CD14-positive monocyte (primary cell): ENCODE measurements around the gene RALGAPA2. TPM values are rescaled to one million over a fixed set of nuclear protein-coding genes. Genes with fewer than 3 reads are reported as not detected.

Source experiments
- DNase-seq, 3 donors: peaks; one replicate each; pipeline ENCODE4 v3.0.0-alpha.2; 2011 to 2022
- H2AFZ ChIP-seq: 2 replicates; pipeline ENCODE4 v1.6.0; 2012; ENCODE audit warnings: mild to moderate bottlenecking, low read depth, low read length, inconsistent platforms; ENCODE audit not compliant: insufficient read depth, poor library complexity, severe bottlenecking
- H3K27ac ChIP-seq, 2 donors: 1 replicate in 1 of 2; 2 replicates in 1 of 2; pipeline ENCODE4 v1.5.1; 2012 to 2013; ENCODE audit warnings: low read length in 2 of 2, control low read depth in 1 of 2, inconsistent platforms in 1 of 2, low read depth in 1 of 2, mild to moderate bottlenecking in 1 of 2
- H3K27me3 ChIP-seq, 2 donors: one replicate each; pipeline versions ENCODE4 v1.6.0 to v1.6.1; 2011 to 2013; ENCODE audit warnings: low read length in 2 of 2; ENCODE audit not compliant: control insufficient read depth in 2 of 2, insufficient read depth in 2 of 2
- H3K36me3 ChIP-seq, 2 donors: replicated peaks in 1 of 2; 1 replicate in 1 of 2; 2 replicates in 1 of 2; pipeline versions ENCODE4 v1.5.1 to v1.6.1; 2012 to 2013; ENCODE audit warnings: low read length in 2 of 2, control low read depth in 1 of 2, inconsistent platforms in 1 of 2, mild to moderate bottlenecking in 1 of 2; ENCODE audit not compliant: insufficient read depth in 2 of 2, control insufficient read depth in 1 of 2
- H3K4me1 ChIP-seq, 2 donors: 1 replicate in 1 of 2; 2 replicates in 1 of 2; pipeline versions ENCODE4 v1.5.1 to v1.6.1; 2012 to 2013; ENCODE audit warnings: low read length in 2 of 2, control low read depth in 1 of 2, inconsistent platforms in 1 of 2, mild to moderate bottlenecking in 1 of 2, moderate library complexity in 1 of 2; ENCODE audit not compliant: insufficient read depth in 2 of 2, control insufficient read depth in 1 of 2
- H3K4me2 ChIP-seq: replicated peaks from 2 replicates; pipeline ENCODE3; 2012; ENCODE audit warnings: low read length, moderate library complexity, mild to moderate bottlenecking; ENCODE audit not compliant: poor library complexity, severe bottlenecking; ENCODE audit errors: extremely low read depth
- H3K4me3 ChIP-seq, 3 experiments: fragments of 200-600 bp in 1 of 3; sonication (generic) in 1 of 3; replicated peaks in 1 of 3; 1 replicate in 2 of 3; 2 replicates in 1 of 3; pipeline ENCODE4 v1.5.1; 2011 to 2013; ENCODE audit warnings: low read length in 3 of 3, mild to moderate bottlenecking in 3 of 3, control low read depth in 2 of 3, low read depth in 2 of 3, inconsistent platforms in 1 of 3, moderate library complexity in 1 of 3
- H3K79me2 ChIP-seq: 2 replicates; pipeline ENCODE4 v1.6.0; 2012; ENCODE audit warnings: mild to moderate bottlenecking, control low read depth, inconsistent platforms, low read length, moderate library complexity; ENCODE audit not compliant: insufficient read depth
- H3K9ac ChIP-seq: 2 replicates; pipeline ENCODE4 v1.6.0; 2017; ENCODE audit warnings: low read length, mild to moderate bottlenecking; ENCODE audit not compliant: insufficient read depth, poor library complexity, severe bottlenecking
- H3K9me3 ChIP-seq, 2 donors: replicated peaks in 1 of 2; 1 replicate in 1 of 2; 2 replicates in 1 of 2; pipeline versions ENCODE4 v1.5.1 to v1.6.1; 2012 to 2013; ENCODE audit warnings: low read length in 2 of 2, control low read depth in 1 of 2; ENCODE audit not compliant: control insufficient read depth in 1 of 2, insufficient read depth in 1 of 2
- H4K20me1 ChIP-seq: 2 replicates; pipeline ENCODE4 v1.6.0; 2012; ENCODE audit warnings: mild to moderate bottlenecking, low read length, control low read depth, moderate library complexity; ENCODE audit not compliant: insufficient read depth
- H3K27ac Mint-ChIP-seq, 7 donors: one replicate each; pipeline ENCODE4 v1.8.0; 2020; ENCODE audit warnings: mild to moderate bottlenecking in 7 of 7, mixed read lengths in 7 of 7, moderate library complexity in 6 of 7, inconsistent platforms in 2 of 7
- H3K27me3 Mint-ChIP-seq, 3 donors: one replicate each; pipeline ENCODE4 v1.8.0; 2021 to 2022; ENCODE audit warnings: low read depth in 3 of 3, mild to moderate bottlenecking in 3 of 3, mixed read lengths in 3 of 3, moderate library complexity in 3 of 3, inconsistent platforms in 1 of 3
- H3K36me3 Mint-ChIP-seq, 2 donors: one replicate each; pipeline ENCODE4 v1.8.0; 2020; ENCODE audit warnings: mixed read lengths in 2 of 2, inconsistent platforms in 1 of 2, mild to moderate bottlenecking in 1 of 2
- H3K4me1 Mint-ChIP-seq: one replicate; pipeline ENCODE4 v1.8.0; 2020; ENCODE audit warnings: mild to moderate bottlenecking, mixed read lengths
- H3K4me3 Mint-ChIP-seq, 2 donors: one replicate each; pipeline ENCODE4 v1.8.0; 2020; ENCODE audit warnings: mild to moderate bottlenecking in 2 of 2, mixed read lengths in 2 of 2, moderate library complexity in 1 of 2
- H3K9me3 Mint-ChIP-seq, 7 donors: one replicate each; pipeline ENCODE4 v1.8.0; 2020 to 2022; ENCODE audit warnings: mixed read lengths in 7 of 7, mild to moderate bottlenecking in 6 of 7, moderate library complexity in 6 of 7, inconsistent platforms in 2 of 7
- WGBS: methylation state at CpG from one replicate; pipeline ENCODE4 v1.1.5; 2013; ENCODE audit warnings: missing lambda C conversion rate; ENCODE audit not compliant: insufficient coverage; 5-methylcytosine and 5-hydroxymethylcytosine counted together
- intact Hi-C, 2 donors: fragments of 100-400 bp; cut with micrococcal nuclease; formaldehyde crosslinking; loops; one replicate each; pipeline versions ENCODE4 v1.15.0 to v1.15.1; 2023
- polyA plus RNA-seq, 3 donors: library from polyadenylated mRNA; depleted of rRNA in 1 of 3; unstranded in 2 of 3; stranded (reverse) in 1 of 3; fragments of 300-500 nt in 2 of 3; fragments of >200 nt in 1 of 3; fragmentation: Illumina TruSeq in 2 of 3; gene quantifications; 1 replicate in 2 of 3; 2 replicates in 1 of 3; pipeline ENCODE4 v1.2.3, GENCODE V29; 2012 to 2021
- TF ChIP-seq, protein P1 (sequence below): fragments of 200-600 bp; IDR thresholded peaks from one replicate; pipeline ENCODE4 v1.8.0; 2022; ENCODE audit warnings: antibody characterized with exemption, mild to moderate bottlenecking

RALGAPA2 gene
- polyA plus RNA-seq, 3 donors, result 6.2 to 13.0 (median 8.9) TPM

DNA sequence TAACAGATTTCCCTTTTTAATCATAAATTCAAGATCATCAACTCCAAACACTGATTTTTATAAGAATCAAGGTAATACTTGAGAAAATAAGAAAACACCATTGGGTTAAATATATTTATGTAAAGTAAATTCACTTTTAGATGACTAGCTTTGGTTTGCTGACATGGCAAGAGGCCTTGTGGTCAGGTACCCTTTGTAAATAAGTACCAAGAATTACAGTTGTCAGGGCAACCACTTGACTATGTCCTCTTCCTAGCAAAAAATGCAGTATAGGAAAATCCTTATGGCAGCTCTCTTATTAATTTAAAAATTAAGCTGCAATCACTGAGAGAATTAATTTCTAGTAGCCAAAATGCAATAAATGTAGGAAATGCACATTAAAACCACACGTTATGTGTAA, 190.7 kb downstream of the RALGAPA2 start:
- peaks cover 0 to 3% (median 0%) of the 10 kb centered on the region in 7 donors for H3K9me3 Mint-ChIP-seq
- no peaks in the 10 kb centered on the region for H3K27me3 ChIP-seq
- H3K27ac Mint-ChIP-seq, result no peak overlapping the region
- H3K4me1 ChIP-seq, result no peaks in the 10 kb centered on the region
- H3K36me3 ChIP-seq, result peaks cover 46 to 98% of the 10 kb centered on the region in 2 donors
- H3K27me3 Mint-ChIP-seq, result peaks cover 0 to 2% (median 0%) of the 10 kb centered on the region in 3 donors
- no peak overlapping the region for H3K4me3 ChIP-seq
- intact Hi-C loops, result no loop called here
- DNase-seq, result no peak
- no peak overlapping the region for H3K4me3 Mint-ChIP-seq
- no CpG with 5 or more reads among the region's 1 CpG for WGBS
- no peaks in the 10 kb centered on the region for H3K79me2 ChIP-seq
- no peak overlapping the region for H3K4me2 ChIP-seq
- H4K20me1 ChIP-seq, result no peaks in the 10 kb centered on the region
- TF ChIP-seq, protein P1, sequence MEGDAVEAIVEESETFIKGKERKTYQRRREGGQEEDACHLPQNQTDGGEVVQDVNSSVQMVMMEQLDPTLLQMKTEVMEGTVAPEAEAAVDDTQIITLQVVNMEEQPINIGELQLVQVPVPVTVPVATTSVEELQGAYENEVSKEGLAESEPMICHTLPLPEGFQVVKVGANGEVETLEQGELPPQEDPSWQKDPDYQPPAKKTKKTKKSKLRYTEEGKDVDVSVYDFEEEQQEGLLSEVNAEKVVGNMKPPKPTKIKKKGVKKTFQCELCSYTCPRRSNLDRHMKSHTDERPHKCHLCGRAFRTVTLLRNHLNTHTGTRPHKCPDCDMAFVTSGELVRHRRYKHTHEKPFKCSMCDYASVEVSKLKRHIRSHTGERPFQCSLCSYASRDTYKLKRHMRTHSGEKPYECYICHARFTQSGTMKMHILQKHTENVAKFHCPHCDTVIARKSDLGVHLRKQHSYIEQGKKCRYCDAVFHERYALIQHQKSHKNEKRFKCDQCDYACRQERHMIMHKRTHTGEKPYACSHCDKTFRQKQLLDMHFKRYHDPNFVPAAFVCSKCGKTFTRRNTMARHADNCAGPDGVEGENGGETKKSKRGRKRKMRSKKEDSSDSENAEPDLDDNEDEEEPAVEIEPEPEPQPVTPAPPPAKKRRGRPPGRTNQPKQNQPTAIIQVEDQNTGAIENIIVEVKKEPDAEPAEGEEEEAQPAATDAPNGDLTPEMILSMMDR, result no peak
- no peak overlapping the region for H3K9ac ChIP-seq
- H3K36me3 Mint-ChIP-seq, result peaks cover 64 to 77% of the 10 kb centered on the region in 2 donors
- H3K9me3 ChIP-seq, result no peaks in the 10 kb centered on the region
- no peak overlapping the region for H3K27ac ChIP-seq
- H3K4me1 Mint-ChIP-seq, result no peaks in the 10 kb centered on the region
- no peak overlapping the region for H2AFZ ChIP-seq

DNA sequence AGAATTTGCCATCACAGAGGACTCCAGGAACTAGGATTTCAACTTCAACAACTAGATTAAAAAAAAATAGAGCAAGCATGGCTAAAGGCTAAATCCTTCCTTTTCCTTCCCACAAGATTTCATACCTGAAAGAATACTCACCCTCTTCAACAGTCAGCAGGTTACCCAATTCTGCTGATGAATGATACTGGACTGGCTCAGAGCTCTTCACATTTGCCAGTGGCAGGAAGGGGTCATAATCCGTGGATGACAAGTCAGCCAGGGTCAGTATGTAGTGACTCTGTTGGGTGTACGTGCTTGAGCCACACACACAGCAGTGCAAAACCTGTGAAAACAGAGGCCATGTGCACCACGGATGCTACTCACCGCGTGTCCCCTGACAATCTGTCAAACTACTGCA, 191.7 kb downstream of the RALGAPA2 start:
- Mint-ChIP-seq H3K27ac (no peak overlapping the region), H3K27me3 (peaks cover 0 to 3% (median 2%) of the 10 kb centered on the region in 3 donors), H3K36me3 (peaks cover 67 to 80% of the 10 kb centered on the region in 2 donors), H3K4me1 (no peaks in the 10 kb centered on the region), H3K4me3 (no peak overlapping the region), H3K9me3 (peaks cover 0 to 11% (median 5%) of the 10 kb centered on the region in 7 donors)
- Histone ChIP-seq H3K79me2 (no peaks in the 10 kb centered on the region), H3K4me3 (no peak overlapping the region), H2AFZ (no peak overlapping the region), H3K4me2 (no peak overlapping the region), H3K9me3 (peaks cover 0 to 5% of the 10 kb centered on the region in 2 donors), H4K20me1 (no peaks in the 10 kb centered on the region), H3K27me3 (no peaks in the 10 kb centered on the region), H3K36me3 (peaks cover 51 to 100% of the 10 kb centered on the region in 2 donors), H3K27ac (no peak overlapping the region), H3K4me1 (no peaks in the 10 kb centered on the region), H3K9ac (no peak overlapping the region)
- TF ChIP-seq, protein P1, result no peak
- 100% methylated on average over 3 of the region's 5 CpGs for WGBS
- no peak for DNase-seq
- intact Hi-C loops, result no loop called here
